OCI-LY1 (cell line): ENCODE data around the gene OGG1.

Experiments
- H2AFZ ChIP-seq: fragments of 200-600 bp; sonication (generic), shearing (Covaris generic); 2 replicates; pipeline ENCODE4 v1.6.0; 2014; ENCODE audit warnings: antibody characterized with exemption, mild to moderate bottlenecking, low read length
- H3F3A ChIP-seq: fragments of 200-600 bp; sonication (generic), shearing (Covaris generic); 2 replicates; pipeline ENCODE4 v1.6.0; 2014; ENCODE audit warnings: mild to moderate bottlenecking, antibody characterized with exemption, low read length, moderate library complexity; ENCODE audit not compliant: insufficient read depth
- H3K27ac ChIP-seq: fragments of 200-600 bp; sonication (generic); 2 replicates; pipeline ENCODE4 v1.5.1; 2014; ENCODE audit warnings: low read length, mixed run types, mild to moderate bottlenecking, low read depth; ENCODE audit not compliant: poor library complexity, severe bottlenecking
- H3K27me3 ChIP-seq: fragments of 200-600 bp; sonication (generic); 2 replicates; pipeline ENCODE4 v1.6.0; 2014; ENCODE audit warnings: antibody characterized with exemption, mild to moderate bottlenecking, low read length, moderate library complexity; ENCODE audit not compliant: insufficient read depth
- H3K36me3 ChIP-seq: fragments of 200-600 bp; sonication (generic); 2 replicates; pipeline ENCODE4 v1.6.1; 2014; ENCODE audit warnings: mild to moderate bottlenecking, antibody characterized with exemption, low read length, moderate library complexity, mixed read lengths; ENCODE audit not compliant: insufficient read depth
- H3K4me1 ChIP-seq: fragments of 200-600 bp; sonication (generic); 2 replicates; pipeline ENCODE4 v1.5.1; 2014; ENCODE audit warnings: mild to moderate bottlenecking, low read length, moderate library complexity; ENCODE audit not compliant: insufficient read depth, severe bottlenecking
- H3K4me2 ChIP-seq: fragments of 200-600 bp; sonication (generic), shearing (Covaris generic); 2 replicates; pipeline ENCODE4 v1.6.1; 2014; ENCODE audit warnings: low read length
- H3K4me3 ChIP-seq: fragments of 200-600 bp; sonication (generic); 2 replicates; pipeline ENCODE4 v1.5.1; 2014; ENCODE audit warnings: low read length, low read depth, mild to moderate bottlenecking, mixed read lengths; ENCODE audit not compliant: poor library complexity, severe bottlenecking
- H3K79me2 ChIP-seq: fragments of 200-600 bp; shearing (Covaris generic); 2 replicates; pipeline ENCODE4 v1.6.1; 2016; ENCODE audit warnings: mixed run types, low read length, mixed read lengths; ENCODE audit not compliant: insufficient read depth
- H3K9ac ChIP-seq: fragments of 200-600 bp; sonication (generic), shearing (Covaris generic); 2 replicates; pipeline ENCODE4 v1.6.1; 2014; ENCODE audit warnings: mild to moderate bottlenecking, low read length, mixed read lengths
- H3K9me2 ChIP-seq: fragments of 200-600 bp; sonication (generic), shearing (Covaris generic); 2 replicates; pipeline ENCODE4 v1.6.1; 2014; ENCODE audit warnings: low read depth, mild to moderate bottlenecking, low read length, mixed read lengths
- H3K9me3 ChIP-seq: fragments of 200-600 bp; shearing (Covaris generic); 2 replicates; pipeline ENCODE4 v1.6.1; 2014; ENCODE audit warnings: low read length, mixed read lengths
- H4K20me1 ChIP-seq: fragments of 200-600 bp; sonication (generic), shearing (Covaris generic); 2 replicates; pipeline ENCODE4 v1.6.0; 2016; ENCODE audit warnings: mild to moderate bottlenecking, low read length; ENCODE audit not compliant: insufficient read depth
- CTCF ChIP-seq: fragments of 200-600 bp; sonication (generic), shearing (Covaris generic); IDR thresholded peaks from 2 replicates; pipeline ENCODE4 v1.5.1; 2017; ENCODE audit warnings: mild to moderate bottlenecking, antibody characterized with exemption, low read length, moderate library complexity, mixed read lengths
- EZH2 ChIP-seq: fragments of 200-600 bp; sonication (generic), shearing (Covaris generic); IDR thresholded peaks from 2 replicates; pipeline ENCODE4 v1.8.0; 2017; ENCODE audit warnings: borderline replicate concordance, mixed run types, mild to moderate bottlenecking, antibody characterized with exemption, low read length, moderate library complexity, mixed read lengths

The OGG1 gene

DNA sequence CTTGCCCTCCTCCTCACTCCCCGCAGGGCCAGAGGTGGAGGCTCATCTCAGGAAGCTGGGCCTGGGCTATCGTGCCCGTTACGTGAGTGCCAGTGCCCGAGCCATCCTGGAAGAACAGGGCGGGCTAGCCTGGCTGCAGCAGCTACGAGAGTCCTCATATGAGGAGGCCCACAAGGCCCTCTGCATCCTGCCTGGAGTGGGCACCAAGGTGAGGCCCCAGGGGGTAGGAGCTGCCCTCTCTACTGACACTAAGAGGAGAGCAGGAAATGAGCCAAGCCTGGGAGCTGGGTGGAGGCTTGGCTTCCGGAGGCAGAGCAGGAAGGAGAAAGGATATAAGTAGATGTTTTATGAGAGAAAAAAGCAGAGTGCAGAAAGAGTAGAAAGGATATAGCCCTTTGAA is 4.9 kb downstream of the OGG1 start:
- no peak overlapping the region for H3K9ac ChIP-seq
- no peaks in the 10 kb centered on the region for H3K9me3 ChIP-seq
- H2AFZ ChIP-seq = no peak overlapping the region
- H3K27ac ChIP-seq = no peak overlapping the region
- H3K79me2 ChIP-seq = peaks cover 4% of the 10 kb centered on the region; the same call in 1 of the 2 replicates
- no peak for TF ChIP-seq EZH2
- no peak for TF ChIP-seq CTCF
- no peak overlapping the region for H3K4me3 ChIP-seq
- H4K20me1 ChIP-seq = no peaks in the 10 kb centered on the region
- peaks cover 24% of the 10 kb centered on the region for H3K4me1 ChIP-seq
- no peaks in the 10 kb centered on the region for H3K27me3 ChIP-seq
- H3K36me3 ChIP-seq = peaks cover 75% of the 10 kb centered on the region
- no peaks in the 10 kb centered on the region for H3K9me2 ChIP-seq
- H3K4me2 ChIP-seq = no peak overlapping the region
- no peaks in the 10 kb centered on the region for H3F3A ChIP-seq

GRCh38 chr3:9757427-9757826 is 7.7 kb downstream of the OGG1 start:
- Histone ChIP-seq H3K36me3 (peaks cover 71% of the 10 kb centered on the region), H3K27me3 (no peaks in the 10 kb centered on the region), H3K9me2 (no peaks in the 10 kb centered on the region), H3K4me1 (peaks cover 4% of the 10 kb centered on the region), H3K9ac (no peak overlapping the region), H3K4me3 (no peak overlapping the region), H3K4me2 (no peak overlapping the region), H3F3A (0 out of 2 replicates have a peak, but pooled peaks cover 3% of the 10 kb centered on the region), H2AFZ (no peak overlapping the region), H3K9me3 (no peaks in the 10 kb centered on the region), H4K20me1 (no peaks in the 10 kb centered on the region), H3K27ac (no peak overlapping the region), H3K79me2 (no peaks in the 10 kb centered on the region)
- no peak for TF ChIP-seq CTCF
- TF ChIP-seq EZH2 = no peak

DNA sequence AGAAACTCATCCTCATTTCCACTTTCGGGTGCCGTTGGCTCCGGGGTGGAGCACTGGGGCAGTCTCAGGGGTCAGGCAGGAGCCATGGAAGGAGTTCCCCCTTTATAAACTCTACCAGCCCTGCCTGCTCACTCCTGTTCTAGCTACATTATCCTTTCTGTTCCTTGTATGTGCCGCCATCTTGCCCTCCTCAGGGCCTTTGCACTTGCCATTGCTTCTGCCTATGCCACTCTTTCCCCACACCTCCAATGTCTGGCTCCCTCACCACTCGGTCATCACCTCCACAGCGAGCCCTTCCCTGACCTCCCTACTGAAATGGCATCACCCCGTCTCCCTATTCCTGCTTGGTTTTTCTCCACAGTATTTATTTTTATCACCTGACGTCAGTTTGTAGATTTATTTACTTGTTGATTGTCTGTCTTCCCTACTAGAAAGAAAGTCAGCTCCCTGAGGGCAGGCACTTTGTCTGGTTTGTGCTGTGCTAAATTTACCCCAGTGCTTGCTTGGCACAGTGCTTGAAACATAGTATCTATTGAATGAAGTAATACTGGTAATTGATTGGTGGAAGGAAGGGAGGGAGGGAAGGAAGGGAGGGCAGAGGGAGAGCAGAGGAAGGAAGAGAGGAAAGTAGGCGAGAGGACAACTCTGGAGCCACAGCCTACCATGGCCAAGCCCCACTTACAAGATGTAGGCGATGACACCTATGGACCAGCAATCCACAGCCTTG is 11.2 kb downstream of the OGG1 start:
- Histone ChIP-seq H3K4me1 (no peaks in the 10 kb centered on the region), H3K27me3 (no peaks in the 10 kb centered on the region), H3K9me2 (no peaks in the 10 kb centered on the region), H3K27ac (no peak overlapping the region), H3K36me3 (peaks cover 45% of the 10 kb centered on the region), H3K4me2 (no peak overlapping the region), H3F3A (0 out of 2 replicates have a peak, but pooled peaks cover 3% of the 10 kb centered on the region), H3K79me2 (no peaks in the 10 kb centered on the region), H3K9me3 (no peaks in the 10 kb centered on the region), H3K9ac (no peak overlapping the region), H4K20me1 (no peaks in the 10 kb centered on the region), H3K4me3 (no peak overlapping the region), H2AFZ (no peak overlapping the region)
- TF ChIP-seq CTCF (no peak), EZH2 (no peak)
